ENCODE data around the gene CUL4A.

DNA sequence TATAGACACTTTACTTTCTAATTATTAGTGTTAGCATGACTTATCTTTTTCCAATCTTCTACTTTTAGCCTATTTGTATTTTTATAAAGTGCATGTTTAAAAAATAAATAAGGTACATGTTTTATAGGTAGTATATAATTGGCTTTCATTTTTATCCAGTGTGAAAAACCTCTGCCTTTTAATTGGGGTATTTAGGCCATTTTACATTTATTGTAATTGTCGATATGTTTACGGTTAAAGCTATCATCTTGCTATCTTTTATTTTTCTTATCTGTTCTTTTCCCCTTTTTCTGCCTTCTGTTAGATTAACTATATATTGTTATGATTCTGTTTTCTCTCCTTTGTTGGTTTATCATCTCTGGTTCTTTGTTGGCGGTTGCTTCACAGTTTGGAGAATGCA, 41.8 kb upstream of the CUL4A start:
- TF ChIP-seq, protein P1, sequence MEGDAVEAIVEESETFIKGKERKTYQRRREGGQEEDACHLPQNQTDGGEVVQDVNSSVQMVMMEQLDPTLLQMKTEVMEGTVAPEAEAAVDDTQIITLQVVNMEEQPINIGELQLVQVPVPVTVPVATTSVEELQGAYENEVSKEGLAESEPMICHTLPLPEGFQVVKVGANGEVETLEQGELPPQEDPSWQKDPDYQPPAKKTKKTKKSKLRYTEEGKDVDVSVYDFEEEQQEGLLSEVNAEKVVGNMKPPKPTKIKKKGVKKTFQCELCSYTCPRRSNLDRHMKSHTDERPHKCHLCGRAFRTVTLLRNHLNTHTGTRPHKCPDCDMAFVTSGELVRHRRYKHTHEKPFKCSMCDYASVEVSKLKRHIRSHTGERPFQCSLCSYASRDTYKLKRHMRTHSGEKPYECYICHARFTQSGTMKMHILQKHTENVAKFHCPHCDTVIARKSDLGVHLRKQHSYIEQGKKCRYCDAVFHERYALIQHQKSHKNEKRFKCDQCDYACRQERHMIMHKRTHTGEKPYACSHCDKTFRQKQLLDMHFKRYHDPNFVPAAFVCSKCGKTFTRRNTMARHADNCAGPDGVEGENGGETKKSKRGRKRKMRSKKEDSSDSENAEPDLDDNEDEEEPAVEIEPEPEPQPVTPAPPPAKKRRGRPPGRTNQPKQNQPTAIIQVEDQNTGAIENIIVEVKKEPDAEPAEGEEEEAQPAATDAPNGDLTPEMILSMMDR (IDR thresholded peaks at IDR 0.05; ENCODE audit: borderline replicate concordance, extremely low read depth, low read length, poor library complexity, severe bottlenecking), result no peak
- no peak for TF ChIP-seq EZH2 (IDR thresholded peaks at IDR 0.05; ENCODE audit: borderline replicate concordance, low read depth, low read length, severe bottlenecking)

Data from DND-41 (cell line).